ENCODE data around the gene WIZ. TPM values are rescaled to one million over a fixed set of nuclear protein-coding genes. Genes with fewer than 3 reads are reported as not detected.

The WIZ gene
- total RNA-seq, 1 experiment from 2014 or later, result 37.5 TPM

- ChIA-PET CTCF (no interaction called here), POLR2A (no interaction called here)
- H3K9me3 Mint-ChIP-seq (ENCODE audit: unreplicated experiment), result no peaks in the 10 kb centered on the region
- peaks cover 6% of the 10 kb centered on the region for H3K36me3 Mint-ChIP-seq (ENCODE audit: insufficient read depth, unreplicated experiment)
- peaks cover 6% of the 10 kb centered on the region for H3K4me1 Mint-ChIP-seq (ENCODE audit: low read depth, unreplicated experiment)
- Histone ChIP-seq H3K9me3 (no peaks in the 10 kb centered on the region), H3K4me1 (peaks cover under 1% of the 10 kb centered on the region; the same call in 1 of the 2 replicates), H3K36me3 (ENCODE audit: control insufficient read depth, insufficient read depth, low read length) (no peaks in the 10 kb centered on the region), H3K27me3 (replicated peaks; ENCODE audit: control insufficient read depth, insufficient read depth, low read length) (no peaks in the 10 kb centered on the region), H3K4me3 (ENCODE audit: low read depth, low read length) (no peak overlapping the region)
- TF ChIP-seq CTCF (IDR thresholded peaks at IDR 0.05; ENCODE audit: insufficient read depth in 1 of 2, low read depth in 1 of 2, low read length in 1 of 2, severe bottlenecking in 1 of 2, unreplicated experiment in 1 of 2), result no peak
- no peak overlapping the region for H3K27ac Mint-ChIP-seq (ENCODE audit: unreplicated experiment)
- peaks cover 2% of the 10 kb centered on the region for H3K27me3 Mint-ChIP-seq (ENCODE audit: insufficient read depth, unreplicated experiment)
- no peak overlapping the region for H3K4me3 Mint-ChIP-seq (ENCODE audit: unreplicated experiment)
- no peak for DNase-seq
- intact Hi-C loops (cut with micrococcal nuclease; ENCODE audit: unreplicated experiment), result no loop called here
- no TSS peak for BruUV-seq (replicated peaks)
Observed at GRCh38 chr19:15463861-15464371, 14.2 kb upstream of the WIZ start.

GRCh38 chr19:15461694-15462093 is 11.9 kb upstream of the WIZ start:
- H3K9me3 Mint-ChIP-seq (ENCODE audit: unreplicated experiment), result no peaks in the 10 kb centered on the region
- Histone ChIP-seq H3K27me3 (replicated peaks; ENCODE audit: control insufficient read depth, insufficient read depth, low read length) (no peaks in the 10 kb centered on the region), H3K4me1 (no peaks in the 10 kb centered on the region), H3K4me3 (ENCODE audit: low read depth, low read length) (no peak overlapping the region), H3K9me3 (no peaks in the 10 kb centered on the region), H3K36me3 (ENCODE audit: control insufficient read depth, insufficient read depth, low read length) (no peaks in the 10 kb centered on the region)
- ChIA-PET POLR2A (no interaction called here), CTCF (no interaction called here)
- no TSS peak for BruUV-seq (replicated peaks)
- H3K36me3 Mint-ChIP-seq (ENCODE audit: insufficient read depth, unreplicated experiment), result no peaks in the 10 kb centered on the region
- peaks cover 2% of the 10 kb centered on the region for H3K27me3 Mint-ChIP-seq (ENCODE audit: insufficient read depth, unreplicated experiment)
- H3K4me1 Mint-ChIP-seq (ENCODE audit: low read depth, unreplicated experiment), result no peaks in the 10 kb centered on the region
- intact Hi-C loops (cut with micrococcal nuclease; ENCODE audit: unreplicated experiment), result no loop called here
- H3K27ac Mint-ChIP-seq (ENCODE audit: unreplicated experiment), result no peak overlapping the region
- H3K4me3 Mint-ChIP-seq (ENCODE audit: unreplicated experiment), result no peak overlapping the region
- no peak for TF ChIP-seq CTCF (IDR thresholded peaks at IDR 0.05; ENCODE audit: insufficient read depth in 1 of 2, low read depth in 1 of 2, low read length in 1 of 2, severe bottlenecking in 1 of 2, unreplicated experiment in 1 of 2)
- DNase-seq, result no peak

GRCh38 chr19:15457701-15458484 is 8.1 kb upstream of the WIZ start:
- Histone ChIP-seq H3K4me1 (no peaks in the 10 kb centered on the region), H3K9me3 (no peaks in the 10 kb centered on the region), H3K36me3 (ENCODE audit: control insufficient read depth, insufficient read depth, low read length) (no peaks in the 10 kb centered on the region), H3K4me3 (ENCODE audit: low read depth, low read length) (no peak overlapping the region), H3K27me3 (replicated peaks; ENCODE audit: control insufficient read depth, insufficient read depth, low read length) (no peaks in the 10 kb centered on the region)
- no peak for TF ChIP-seq CTCF (IDR thresholded peaks at IDR 0.05; ENCODE audit: insufficient read depth in 1 of 2, low read depth in 1 of 2, low read length in 1 of 2, severe bottlenecking in 1 of 2, unreplicated experiment in 1 of 2)
- DNase-seq, result no peak
- H3K27me3 Mint-ChIP-seq (ENCODE audit: insufficient read depth, unreplicated experiment), result peaks cover 2% of the 10 kb centered on the region
- no peaks in the 10 kb centered on the region for H3K9me3 Mint-ChIP-seq (ENCODE audit: unreplicated experiment)
- no peaks in the 10 kb centered on the region for H3K36me3 Mint-ChIP-seq (ENCODE audit: insufficient read depth, unreplicated experiment)
- no peak overlapping the region for H3K27ac Mint-ChIP-seq (ENCODE audit: unreplicated experiment)
- no TSS peak for BruUV-seq (replicated peaks)
- CTCF ChIA-PET, result no interaction called here
- H3K4me3 Mint-ChIP-seq (ENCODE audit: unreplicated experiment), result no peak overlapping the region
- no peaks in the 10 kb centered on the region for H3K4me1 Mint-ChIP-seq (ENCODE audit: low read depth, unreplicated experiment)
- POLR2A ChIA-PET, result no interaction called here
- intact Hi-C loops (cut with micrococcal nuclease; ENCODE audit: unreplicated experiment), result no loop called here

All from Caco-2 (cell line).